PC-9 (cell line): ENCODE measurements around the gene REEP6. TPM values are rescaled to one million over a fixed set of nuclear protein-coding genes. Genes with fewer than 3 reads are reported as not detected.

ENCODE experiments used
- BruUV-seq: library from RNA; stranded (reverse); fragments of 400-500 nt; replicated peaks from 2 replicates; lab custom pipeline; 2021; lab: Mats Ljungman, UMichigan
- CTCF ChIA-PET: fragments of 300-600 bp; sonication (Branson Sonifier 250); formaldehyde crosslinking; loops from one replicate; lab custom pipeline; 2022; ENCODE audit warnings: antibody characterized with exemption; lab: Charles Lee
- POLR2A ChIA-PET: fragments of 300-600 bp; sonication (Branson Sonifier 250); formaldehyde crosslinking; loops from one replicate; lab custom pipeline; 2022; ENCODE audit warnings: antibody characterized with exemption; ENCODE audit not compliant: unreplicated experiment; lab: Charles Lee
- DNase-seq, 2 experiments: peaks; one replicate each; pipeline versions ENCODE4 v3.0.0 to v3.0.0-alpha.2; 2015 to 2022; ENCODE audit warnings: mixed read lengths in 1 of 2
- H2AFZ ChIP-seq: fragments of 200-600 bp; sonication (generic); 2 replicates; pipeline ENCODE4 v1.8.1; 2017; ENCODE audit warnings: antibody characterized with exemption
- H3F3A ChIP-seq: fragments of 200-600 bp; sonication (generic); 2 replicates; pipeline ENCODE4 v1.8.1; 2017; ENCODE audit warnings: antibody characterized with exemption, mild to moderate bottlenecking, low read depth; ENCODE audit not compliant: insufficient read depth
- H3K27ac ChIP-seq: fragments of 200-600 bp; sonication (generic); 2 replicates; pipeline ENCODE4 v1.6.1; 2016; ENCODE audit warnings: mixed run types
- H3K27me3 ChIP-seq: fragments of 200-600 bp; sonication (generic); 2 replicates; pipeline ENCODE4 v1.6.1; 2016; ENCODE audit warnings: low read depth, mixed run types; ENCODE audit not compliant: insufficient read depth
- H3K36me3 ChIP-seq: fragments of 200-600 bp; sonication (generic); 2 replicates; pipeline ENCODE4 v1.6.1; 2016; ENCODE audit warnings: low read depth, mixed run types
- H3K4me1 ChIP-seq: fragments of 200-600 bp; sonication (generic); replicated peaks from 2 replicates; pipeline ENCODE4 v1.6.1; 2016; ENCODE audit warnings: mixed run types; ENCODE audit not compliant: insufficient read depth
- H3K4me2 ChIP-seq: fragments of 200-600 bp; sonication (generic); 2 replicates; pipeline ENCODE4 v1.6.1; 2017; ENCODE audit warnings: mixed run types
- H3K4me3 ChIP-seq: fragments of 200-600 bp; sonication (generic); 2 replicates; pipeline ENCODE4 v1.6.1; 2016; ENCODE audit warnings: mixed run types
- H3K79me2 ChIP-seq: fragments of 200-600 bp; sonication (generic); 2 replicates; pipeline ENCODE4 v1.6.1; 2017; ENCODE audit warnings: low read depth, mixed run types
- H3K9me2 ChIP-seq: fragments of 200-600 bp; sonication (generic); 2 replicates; pipeline ENCODE4 v1.8.1; 2017; ENCODE audit warnings: mild to moderate bottlenecking; ENCODE audit not compliant: insufficient read depth
- H3K9me3 ChIP-seq: fragments of 200-600 bp; sonication (generic); 2 replicates; pipeline ENCODE4 v1.8.1; 2016; ENCODE audit warnings: low read depth; ENCODE audit not compliant: insufficient read depth
- H4K20me1 ChIP-seq: fragments of 200-600 bp; sonication (generic); 2 replicates; pipeline ENCODE4 v1.8.1; 2017; ENCODE audit not compliant: insufficient read depth
- EZH2 ChIP-seq: fragments of 200-600 bp; sonication (generic); IDR thresholded peaks from 2 replicates; pipeline ENCODE4 v1.8.0; 2017; ENCODE audit warnings: antibody characterized with exemption, low read depth
- intact Hi-C: fragments of 100-400 bp; cut with micrococcal nuclease; formaldehyde crosslinking; loops from one replicate; pipeline ENCODE4 v1.10.0; 2022; ENCODE audit not compliant: unreplicated experiment
- total RNA-seq: library from RNA; stranded (reverse); gene quantifications from 2 replicates; pipeline ENCODE4 v1.2.3, GENCODE V29; 2021
- TF ChIP-seq, protein P1 (sequence below): fragments of 200-600 bp; sonication (generic); conservative IDR thresholded peaks from 2 replicates; pipeline ENCODE4 v1.6.1; 2017; ENCODE audit warnings: mixed run types, antibody characterized with exemption, mild to moderate bottlenecking, moderate library complexity

REEP6 gene
- total RNA-seq, 1 experiment from 2014 or later = 39.5 TPM

DNA sequence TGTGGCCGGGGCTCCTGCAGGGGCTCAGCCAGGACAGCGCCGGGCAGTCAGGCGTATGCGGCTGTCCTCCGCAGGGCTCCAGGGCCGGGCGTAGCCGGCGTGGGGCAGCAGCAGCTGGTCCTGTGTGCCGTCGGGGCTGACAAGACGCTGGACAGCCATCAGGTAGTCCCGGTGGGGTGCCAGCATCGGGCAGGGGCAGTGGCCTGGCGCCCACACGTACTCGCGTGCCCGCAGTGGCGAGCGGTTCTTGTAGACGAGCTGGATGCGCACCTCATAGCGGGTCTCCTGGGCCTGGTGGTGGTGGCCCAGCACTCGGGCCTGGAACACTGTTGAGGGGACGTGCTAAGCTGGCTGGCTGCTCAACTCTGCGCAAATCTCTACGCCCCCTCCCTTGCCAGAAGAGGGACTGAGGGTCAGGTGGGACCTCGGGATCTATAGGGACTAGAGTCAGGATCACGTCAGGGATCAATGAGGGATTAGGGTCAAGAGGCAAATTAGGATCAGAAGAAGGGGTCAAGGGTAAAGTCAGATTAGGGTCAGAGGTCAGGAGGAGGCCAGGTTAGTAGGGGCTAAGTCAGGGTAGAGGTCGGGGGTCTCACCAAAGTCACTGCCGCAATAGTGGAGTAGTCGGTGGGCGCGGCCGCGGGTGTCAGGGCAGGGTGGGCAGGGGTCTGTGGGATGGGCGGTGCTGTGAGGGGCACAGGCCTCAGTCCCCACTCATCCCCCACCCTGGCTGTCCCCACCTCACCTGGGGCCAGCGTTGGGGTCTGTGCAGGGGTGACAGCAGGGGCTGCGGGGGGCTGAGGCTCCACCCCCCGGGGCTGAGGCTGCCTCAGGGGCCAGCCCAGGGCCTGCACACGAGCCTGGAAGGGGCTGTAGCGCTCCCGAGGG is 15.3 kb downstream of the REEP6 start:
- Histone ChIP-seq H3K27me3 (no peaks in the 10 kb centered on the region), H2AFZ (no peak overlapping the region), H3K4me1 (no peaks in the 10 kb centered on the region), H3K9me3 (no peaks in the 10 kb centered on the region), H3K79me2 (no peaks in the 10 kb centered on the region), H3K4me2 (no peak overlapping the region), H3K9me2 (no peaks in the 10 kb centered on the region), H3F3A (peaks cover 8% of the 10 kb centered on the region), H3K4me3 (no peak overlapping the region), H3K27ac (no peak overlapping the region), H4K20me1 (no peaks in the 10 kb centered on the region), H3K36me3 (no peaks in the 10 kb centered on the region)
- ChIA-PET CTCF (interaction anchor here (0.6 kb wide), 1 partner anchor 73 kb away, joined by 4 read pairs; no protein-coding TSS in a partner anchor), POLR2A (no interaction called here)
- no TSS peak for BruUV-seq
- TF ChIP-seq, protein P1, sequence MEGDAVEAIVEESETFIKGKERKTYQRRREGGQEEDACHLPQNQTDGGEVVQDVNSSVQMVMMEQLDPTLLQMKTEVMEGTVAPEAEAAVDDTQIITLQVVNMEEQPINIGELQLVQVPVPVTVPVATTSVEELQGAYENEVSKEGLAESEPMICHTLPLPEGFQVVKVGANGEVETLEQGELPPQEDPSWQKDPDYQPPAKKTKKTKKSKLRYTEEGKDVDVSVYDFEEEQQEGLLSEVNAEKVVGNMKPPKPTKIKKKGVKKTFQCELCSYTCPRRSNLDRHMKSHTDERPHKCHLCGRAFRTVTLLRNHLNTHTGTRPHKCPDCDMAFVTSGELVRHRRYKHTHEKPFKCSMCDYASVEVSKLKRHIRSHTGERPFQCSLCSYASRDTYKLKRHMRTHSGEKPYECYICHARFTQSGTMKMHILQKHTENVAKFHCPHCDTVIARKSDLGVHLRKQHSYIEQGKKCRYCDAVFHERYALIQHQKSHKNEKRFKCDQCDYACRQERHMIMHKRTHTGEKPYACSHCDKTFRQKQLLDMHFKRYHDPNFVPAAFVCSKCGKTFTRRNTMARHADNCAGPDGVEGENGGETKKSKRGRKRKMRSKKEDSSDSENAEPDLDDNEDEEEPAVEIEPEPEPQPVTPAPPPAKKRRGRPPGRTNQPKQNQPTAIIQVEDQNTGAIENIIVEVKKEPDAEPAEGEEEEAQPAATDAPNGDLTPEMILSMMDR = no peak
- no peak for TF ChIP-seq EZH2
- DNase-seq = no peak
- intact Hi-C loops = no loop called here

DNA sequence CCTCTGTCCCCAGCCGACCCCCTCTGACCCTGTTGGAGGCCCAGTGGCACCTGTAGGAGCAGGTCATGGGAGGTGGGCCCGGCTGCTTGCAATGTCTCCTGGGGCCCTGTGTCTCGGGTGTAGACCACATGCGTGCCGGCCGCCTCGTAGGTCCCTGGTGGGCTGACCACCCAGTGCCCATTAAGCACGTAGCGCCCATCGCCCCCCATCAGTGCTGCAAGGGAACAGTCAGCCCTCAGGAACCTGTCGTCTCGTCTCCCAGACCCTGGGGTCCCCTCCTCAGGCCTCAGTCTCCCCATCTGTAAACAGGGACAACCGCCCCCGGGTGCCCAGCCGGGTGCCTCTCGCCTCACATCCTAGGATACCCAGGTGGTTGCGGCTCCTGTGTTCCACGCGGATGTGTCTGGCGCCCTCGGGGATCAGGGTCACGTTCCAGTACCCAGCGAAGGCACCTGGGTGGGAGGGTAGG is 16.2 kb downstream of the REEP6 start:
- no peak for TF ChIP-seq EZH2
- TF ChIP-seq, protein P1 = no peak
- H3K27me3 ChIP-seq = no peaks in the 10 kb centered on the region
- no peaks in the 10 kb centered on the region for H3K36me3 ChIP-seq
- BruUV-seq = no TSS peak
- no peak overlapping the region for H3K27ac ChIP-seq
- ChIA-PET POLR2A (no interaction called here), CTCF (no interaction called here)
- peak overlapping the region; percentile 42; the same call in 1 of the 2 replicates for H3K4me3 ChIP-seq
- H3K9me3 ChIP-seq = no peaks in the 10 kb centered on the region
- H4K20me1 ChIP-seq = no peaks in the 10 kb centered on the region
- H3K4me1 ChIP-seq = no peaks in the 10 kb centered on the region; the same call in 1 of the 2 replicates
- H3K79me2 ChIP-seq = no peaks in the 10 kb centered on the region
- DNase-seq = no peak
- intact Hi-C loops = no loop called here
- peak overlapping the region; percentile 74 for H3K4me2 ChIP-seq
- H3K9me2 ChIP-seq = no peaks in the 10 kb centered on the region
- H3F3A ChIP-seq = peaks cover 8% of the 10 kb centered on the region
- no peak overlapping the region for H2AFZ ChIP-seq

DNA sequence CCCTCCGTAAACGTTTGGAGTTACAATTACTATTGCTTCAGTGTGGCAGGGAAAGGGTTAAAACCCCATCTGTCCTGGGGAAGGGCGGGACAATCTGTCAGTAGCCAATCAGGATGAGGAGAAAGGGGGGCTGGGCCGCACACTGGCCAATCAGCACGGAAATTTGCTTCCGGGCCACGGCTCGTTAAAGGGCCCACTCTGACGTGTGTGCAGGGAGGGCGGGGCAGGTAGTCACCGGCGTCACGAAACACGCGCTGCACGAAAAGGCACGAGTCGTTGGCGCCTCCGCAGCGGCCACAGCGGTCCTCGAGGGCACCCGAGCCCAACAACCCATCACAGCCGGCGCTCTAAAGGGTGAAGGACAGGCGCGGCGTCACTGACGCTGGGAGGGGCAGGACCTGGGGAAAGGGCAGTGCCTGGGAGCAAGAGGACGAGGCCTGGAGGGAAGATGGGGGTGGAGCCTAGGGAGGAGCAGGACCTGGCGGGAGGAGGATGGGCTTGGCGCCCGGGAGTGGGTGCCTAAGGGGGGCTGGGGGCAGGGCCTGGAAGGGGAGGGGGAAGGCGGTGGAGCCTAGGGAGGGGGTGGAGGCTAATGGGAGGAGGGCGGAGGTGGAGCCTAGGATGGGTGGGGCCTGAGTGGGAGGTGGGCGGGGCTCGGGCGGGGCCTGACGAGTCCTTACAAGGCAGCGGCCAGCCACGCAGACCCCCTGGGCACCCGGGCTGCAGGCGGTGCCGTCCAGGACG is 17.0 kb downstream of the REEP6 start:
- Histone ChIP-seq H3K36me3 (no peaks in the 10 kb centered on the region), H3K79me2 (no peaks in the 10 kb centered on the region), H3K9me2 (no peaks in the 10 kb centered on the region), H3F3A (peaks cover 8% of the 10 kb centered on the region), H3K4me3 (peak overlapping the region; percentile 73), H2AFZ (peak overlapping the region; percentile 71; the same call in 1 of the 2 replicates), H3K4me1 (no peaks in the 10 kb centered on the region; the same call in 1 of the 2 replicates), H4K20me1 (no peaks in the 10 kb centered on the region), H3K27ac (peak overlapping the region; percentile 44; the same call in 1 of the 2 replicates), H3K4me2 (peak overlapping the region; percentile 74), H3K27me3 (no peaks in the 10 kb centered on the region), H3K9me3 (no peaks in the 10 kb centered on the region)
- CTCF ChIA-PET = no interaction called here
- intact Hi-C loops = no loop called here
- BruUV-seq = no TSS peak
- POLR2A ChIA-PET = no interaction called here
- peak; percentile 77 to 86 for DNase-seq
- TF ChIP-seq, protein P1 = no peak
